RPMI8226 (cell line): ENCODE results near the gene BECN2.

Experiments
- DNase-seq: peaks from one replicate; pipeline ENCODE4 v3.0.0-alpha.2; 2015

The BECN2 gene, protein sequence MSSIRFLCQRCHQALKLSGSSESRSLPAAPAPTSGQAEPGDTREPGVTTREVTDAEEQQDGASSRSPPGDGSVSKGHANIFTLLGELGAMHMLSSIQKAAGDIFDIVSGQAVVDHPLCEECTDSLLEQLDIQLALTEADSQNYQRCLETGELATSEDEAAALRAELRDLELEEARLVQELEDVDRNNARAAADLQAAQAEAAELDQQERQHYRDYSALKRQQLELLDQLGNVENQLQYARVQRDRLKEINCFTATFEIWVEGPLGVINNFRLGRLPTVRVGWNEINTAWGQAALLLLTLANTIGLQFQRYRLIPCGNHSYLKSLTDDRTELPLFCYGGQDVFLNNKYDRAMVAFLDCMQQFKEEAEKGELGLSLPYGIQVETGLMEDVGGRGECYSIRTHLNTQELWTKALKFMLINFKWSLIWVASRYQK

DNA sequence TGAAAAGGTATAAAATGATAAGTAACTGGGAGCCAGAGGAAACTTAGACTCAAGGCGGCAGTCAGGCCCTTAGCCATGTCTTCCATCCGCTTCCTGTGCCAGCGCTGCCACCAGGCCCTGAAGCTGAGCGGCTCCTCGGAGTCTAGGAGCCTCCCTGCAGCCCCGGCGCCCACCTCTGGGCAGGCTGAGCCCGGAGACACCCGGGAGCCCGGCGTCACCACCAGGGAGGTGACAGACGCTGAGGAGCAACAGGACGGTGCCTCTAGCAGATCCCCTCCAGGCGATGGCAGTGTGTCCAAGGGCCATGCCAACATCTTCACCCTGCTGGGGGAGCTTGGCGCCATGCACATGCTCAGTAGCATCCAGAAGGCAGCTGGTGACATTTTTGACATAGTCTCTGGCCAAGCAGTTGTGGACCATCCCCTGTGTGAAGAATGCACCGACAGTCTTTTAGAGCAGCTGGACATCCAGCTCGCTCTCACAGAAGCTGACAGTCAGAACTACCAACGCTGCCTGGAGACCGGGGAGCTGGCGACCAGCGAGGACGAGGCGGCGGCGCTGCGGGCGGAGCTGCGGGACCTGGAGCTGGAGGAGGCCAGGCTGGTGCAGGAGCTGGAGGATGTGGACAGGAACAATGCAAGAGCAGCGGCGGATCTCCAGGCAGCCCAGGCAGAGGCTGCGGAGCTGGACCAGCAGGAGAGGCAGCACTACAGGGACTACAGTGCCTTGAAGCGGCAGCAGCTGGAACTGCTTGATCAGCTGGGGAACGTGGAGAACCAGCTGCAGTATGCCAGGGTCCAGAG is at the start of gene BECN2:
Gene BECN2 (plus strand): TSS at position 76 of the 803 bp plus-strand sequence. CDS start 0 bp downstream, at position 76.
- peak; percentile 36 for DNase-seq

DNA sequence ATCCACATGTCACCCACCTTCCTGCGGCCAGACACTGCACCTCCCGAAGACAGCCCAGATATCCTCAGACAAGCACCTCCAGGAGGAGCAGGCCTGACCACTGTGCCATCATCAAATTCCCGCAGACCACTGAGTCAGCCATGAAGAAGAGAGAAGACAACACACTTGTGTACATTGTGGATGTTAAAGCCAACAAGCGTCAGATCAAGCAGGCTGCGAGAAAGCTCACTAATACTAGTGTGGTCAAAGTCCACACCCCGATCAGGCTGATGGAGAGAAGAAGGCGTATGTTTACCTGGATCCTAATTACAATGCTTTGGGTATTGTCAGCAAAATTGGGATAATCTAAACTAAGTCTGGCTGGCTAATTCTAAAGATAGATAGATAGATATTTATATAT is 41.4 kb upstream of the BECN2 start:
- DNase-seq: no peak

- no peak for DNase-seq
These were observed 40.1 kb upstream of the BECN2 start for GRCh38 chr1:241917487-241917886.

DNA sequence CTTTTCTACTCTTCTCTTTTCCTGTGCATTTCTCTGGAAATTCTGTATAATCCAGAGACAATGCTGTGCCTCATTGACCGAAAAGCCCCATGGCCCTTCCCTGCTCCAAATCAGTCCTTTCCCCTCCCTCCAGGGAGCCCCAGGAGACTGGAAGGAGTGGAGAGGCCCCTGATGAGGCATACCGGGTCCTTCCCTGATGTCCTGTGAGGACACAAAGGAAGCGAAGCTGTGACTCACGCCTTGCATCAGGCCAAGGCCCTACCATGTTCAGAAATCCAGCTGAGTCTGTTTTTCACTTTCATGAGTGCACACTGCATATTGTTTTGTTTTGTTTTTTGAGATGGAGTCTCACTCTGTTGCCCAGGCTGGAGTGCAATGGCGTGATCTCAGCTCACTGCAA is 38.7 kb upstream of the BECN2 start:
- no peak for DNase-seq

DNA sequence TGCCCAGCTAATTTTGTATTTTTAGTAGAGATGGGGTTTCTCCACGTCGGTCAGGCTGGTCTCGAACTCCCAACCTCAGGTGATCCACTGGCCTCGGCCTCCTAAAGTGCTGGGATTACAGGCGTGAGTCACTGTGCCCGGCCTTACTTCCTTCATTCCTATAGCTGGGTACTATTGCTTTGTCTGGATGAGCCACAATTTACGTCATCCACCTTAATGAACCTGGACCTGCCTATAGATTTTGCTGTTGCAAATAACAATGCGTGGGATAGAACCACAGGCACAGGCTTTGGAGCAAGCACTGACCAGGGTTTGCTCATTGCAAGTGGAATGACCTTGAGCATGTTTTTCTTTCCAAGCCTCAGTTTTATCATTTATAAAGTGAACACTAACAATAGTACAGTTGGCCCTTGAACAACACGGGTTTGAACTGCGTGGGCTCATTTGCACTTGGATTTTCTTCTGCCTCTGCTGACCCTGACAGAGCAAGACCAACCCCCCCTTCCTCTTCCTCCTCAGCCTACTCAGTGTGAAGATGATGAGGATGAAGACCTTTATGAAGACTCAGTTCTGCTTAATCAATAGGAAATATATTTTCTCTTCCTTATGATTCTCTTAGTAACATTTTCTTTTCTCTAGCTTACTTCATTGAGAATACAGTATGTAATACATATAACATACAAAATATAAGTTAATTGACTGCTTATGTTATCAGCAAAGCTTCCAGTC is 33.3 kb upstream of the BECN2 start:
- no peak for DNase-seq

DNA sequence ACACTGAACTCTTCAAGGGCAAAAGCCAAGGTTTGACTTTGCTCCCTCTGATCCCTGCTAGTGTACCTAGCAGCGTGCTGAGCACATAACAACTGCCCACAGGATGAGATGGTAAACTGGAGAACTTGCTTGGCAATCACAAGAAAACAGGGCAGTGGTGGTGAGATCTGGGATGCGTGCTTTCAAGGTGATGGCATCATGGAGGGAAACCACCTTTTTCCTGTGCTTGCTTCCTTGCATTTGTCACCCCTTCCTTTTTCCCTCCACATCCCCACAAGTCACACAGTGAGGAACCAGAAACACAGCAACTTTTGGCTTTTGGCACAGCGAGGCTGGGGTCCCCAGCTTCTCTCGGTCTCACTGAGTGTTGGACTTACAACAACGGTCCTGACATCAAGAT is 31.4 kb upstream of the BECN2 start:
- no peak for DNase-seq

DNA sequence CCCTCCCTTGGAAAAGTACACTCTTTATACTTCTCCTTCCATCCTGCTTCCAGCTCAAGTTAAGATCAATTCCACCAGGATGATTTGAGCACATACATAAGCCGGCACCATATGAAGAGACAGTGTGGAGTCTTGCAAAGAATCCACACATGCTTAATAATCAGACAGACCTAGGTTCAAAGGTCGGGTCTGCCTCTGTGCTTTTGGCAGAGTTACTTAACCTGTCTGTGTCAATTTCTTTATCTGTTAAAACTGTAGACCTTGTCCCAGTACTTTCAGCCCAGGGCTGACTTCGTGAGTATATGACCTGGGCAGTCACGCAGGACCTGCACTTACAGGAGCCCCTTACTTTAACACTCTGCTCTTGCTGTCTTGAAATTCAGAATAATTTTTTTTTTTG is 30.2 kb upstream of the BECN2 start:
- no peak for DNase-seq

DNA sequence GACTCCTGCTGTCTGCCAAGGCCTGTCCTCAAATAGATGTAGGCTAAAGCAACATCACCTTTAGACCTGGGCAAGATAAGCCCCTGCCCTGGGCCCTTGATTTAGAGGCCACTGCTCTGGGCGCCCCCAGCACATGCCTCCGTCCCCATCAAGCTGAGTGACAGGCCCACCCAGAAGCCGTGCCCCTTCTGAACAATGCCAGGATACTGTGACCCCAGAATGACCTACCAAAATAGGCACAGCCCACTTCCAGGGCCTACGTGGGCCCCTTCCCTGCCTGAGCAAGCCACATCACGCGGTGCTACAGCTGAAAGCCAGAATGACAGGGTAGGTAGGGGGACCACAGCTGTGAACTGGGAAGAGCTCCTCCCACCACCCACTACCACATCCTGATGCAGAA is 24.7 kb upstream of the BECN2 start:
- DNase-seq: no peak

GRCh38 chr1:241934201-241934848 is 23.2 kb upstream of the BECN2 start:
- DNase-seq: peak; percentile 38

DNA sequence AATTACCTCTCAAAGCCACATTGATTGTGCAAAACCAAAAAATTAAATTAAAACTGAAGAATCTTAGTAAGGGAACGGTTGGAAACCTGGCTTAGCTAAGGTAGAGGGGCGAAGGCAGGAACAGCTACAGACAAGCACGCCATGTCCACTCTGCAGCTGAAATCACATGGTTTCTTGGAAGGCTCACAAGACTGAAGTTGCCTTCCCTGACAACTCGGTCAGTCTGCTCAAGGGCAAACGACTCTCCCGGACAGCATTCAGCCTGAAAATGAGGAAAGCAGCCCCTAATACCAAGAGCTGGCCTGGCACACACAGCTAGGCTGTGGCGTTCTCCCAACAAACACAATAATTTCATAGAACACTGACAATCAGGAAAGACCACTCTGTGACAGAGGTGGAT is 22.7 kb upstream of the BECN2 start:
- DNase-seq: no peak

GRCh38 chr1:241939798-241940197 is 17.8 kb upstream of the BECN2 start:
- no peak for DNase-seq

DNA sequence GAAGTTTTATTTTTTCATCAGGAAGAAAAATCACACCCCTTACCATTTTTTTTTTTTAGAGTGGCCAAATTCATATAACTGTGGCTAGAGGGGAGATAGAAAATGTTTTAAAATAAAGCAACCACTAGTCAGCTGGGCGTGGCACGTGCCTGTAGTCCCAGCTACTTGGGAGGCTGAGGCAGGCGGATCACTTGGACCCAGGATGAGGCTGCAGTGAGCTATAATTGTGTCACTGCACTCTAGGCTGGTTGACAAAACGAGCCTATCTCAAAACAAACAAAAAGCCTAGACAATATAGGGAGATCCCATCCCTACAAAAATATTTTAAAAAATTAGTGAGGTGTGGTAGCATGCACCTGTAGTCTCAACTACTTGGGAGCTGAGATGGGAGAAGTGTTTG is 14.8 kb upstream of the BECN2 start:
- no peak for DNase-seq

GRCh38 chr1:241944300-241944699 is 13.3 kb upstream of the BECN2 start:
- no peak for DNase-seq

DNA sequence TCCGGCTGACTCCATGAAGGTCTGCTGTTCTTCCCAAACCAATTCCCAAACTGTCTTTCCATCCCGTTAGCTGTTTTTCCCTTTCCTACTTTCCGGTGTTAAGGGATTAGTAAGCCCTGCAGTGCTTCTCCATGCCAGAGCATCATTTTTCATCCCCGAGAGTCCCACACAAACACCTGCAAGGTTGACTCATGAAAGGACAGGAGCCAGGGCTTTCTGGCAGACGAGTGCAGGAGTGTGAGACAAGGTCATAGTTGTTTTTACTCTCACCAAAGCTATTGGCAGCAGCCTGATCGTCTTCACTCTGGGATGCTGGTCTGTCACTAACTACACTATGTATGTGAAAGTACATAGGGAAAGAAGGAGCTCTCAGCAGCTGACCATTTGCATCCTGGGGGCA is 10.2 kb upstream of the BECN2 start:
- no peak for DNase-seq

GRCh38 chr1:241950390-241950789 is 7.2 kb upstream of the BECN2 start:
- DNase-seq: no peak

DNA sequence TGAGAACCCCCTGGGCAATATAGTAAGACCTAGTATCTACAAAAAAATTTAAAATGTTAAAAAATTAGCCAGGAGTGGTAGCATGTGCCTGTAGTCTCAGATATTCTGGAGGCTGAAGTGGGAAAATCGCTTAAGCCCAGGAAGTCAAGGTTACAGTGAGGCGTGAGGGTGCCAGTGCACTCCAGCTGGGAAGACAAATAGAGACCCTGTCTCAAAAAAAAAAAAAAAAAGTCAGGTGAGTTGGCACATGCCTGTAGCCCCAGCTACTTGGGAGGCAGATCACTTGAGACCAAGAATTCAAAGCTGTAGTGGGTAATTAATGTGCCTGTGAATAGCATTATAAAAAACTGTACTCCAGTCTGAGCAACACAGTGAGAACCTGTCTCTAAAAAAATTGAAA is 4.6 kb downstream of the BECN2 start:
- no peak for DNase-seq

DNA sequence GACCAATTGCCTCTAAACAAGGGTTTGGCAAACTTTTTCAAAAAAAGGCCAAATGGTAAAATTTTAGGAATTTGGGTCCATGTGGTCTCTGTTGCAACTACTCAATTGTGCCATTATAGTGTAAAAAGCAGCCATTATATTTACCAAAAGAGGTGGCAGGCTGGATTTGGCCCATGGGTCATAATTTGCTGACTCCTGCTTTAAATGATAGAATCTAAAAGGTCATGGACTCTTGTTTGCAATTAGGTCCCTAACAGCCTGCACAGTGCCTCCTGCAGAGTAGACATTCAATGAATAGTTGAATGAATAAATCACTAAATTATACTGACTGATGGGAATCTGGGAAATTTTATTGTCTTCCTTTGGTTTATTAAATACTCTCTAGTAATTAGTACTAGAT is 6.2 kb downstream of the BECN2 start:
- no peak for DNase-seq

- DNase-seq: no peak
These were observed 7.1 kb downstream of the BECN2 start for GRCh38 chr1:241964550-241965282.

DNA sequence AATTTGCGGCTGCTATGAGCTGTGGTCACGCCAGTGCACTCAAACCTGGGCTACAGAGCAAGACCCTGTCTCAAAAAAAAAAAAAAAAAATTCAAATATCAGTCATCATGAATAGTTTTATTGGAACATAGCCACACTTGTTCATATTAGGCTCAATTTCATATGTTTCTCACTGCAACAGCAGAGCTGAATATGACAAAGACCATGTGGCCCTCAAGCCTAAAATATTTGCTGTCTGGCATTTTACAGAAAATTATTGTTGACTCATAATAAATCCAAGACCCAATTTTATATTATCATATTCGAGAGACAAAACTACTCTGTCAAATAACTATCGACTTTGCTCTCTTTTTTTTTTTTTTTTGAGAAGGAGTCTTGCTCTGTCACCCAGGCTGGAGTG is 11.0 kb downstream of the BECN2 start:
- DNase-seq: no peak

DNA sequence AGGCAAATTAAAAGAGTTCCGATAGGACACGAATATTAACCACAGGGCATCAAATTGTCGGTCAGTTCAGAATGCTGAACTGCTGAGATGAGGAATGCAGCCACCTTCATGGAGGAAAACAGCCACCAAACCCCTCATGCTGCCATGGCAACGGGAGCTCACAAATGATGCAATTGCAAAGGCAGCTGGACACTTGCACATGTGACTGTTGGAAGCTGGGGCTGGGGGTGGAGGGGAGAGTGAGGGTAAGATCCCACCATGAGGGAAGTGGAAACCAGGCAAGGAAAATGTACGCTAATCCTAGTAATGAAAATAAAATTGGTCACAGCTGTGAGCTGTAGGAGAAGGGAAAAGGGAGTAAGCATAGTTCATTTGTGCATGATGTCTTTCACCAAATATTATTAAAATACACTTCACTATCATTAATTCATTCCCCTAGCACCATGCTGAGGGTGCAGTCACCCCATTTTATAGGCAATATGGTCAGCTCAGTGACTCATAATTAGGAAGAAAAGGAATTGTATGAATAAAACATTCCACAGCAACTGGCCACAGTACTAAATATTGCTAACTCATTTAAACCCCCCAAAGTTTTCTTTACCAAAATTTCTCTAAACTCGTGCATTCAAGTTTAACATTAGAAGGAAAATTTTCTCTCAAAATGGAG is 15.3 kb downstream of the BECN2 start:
- peak; percentile 26 for DNase-seq

DNA sequence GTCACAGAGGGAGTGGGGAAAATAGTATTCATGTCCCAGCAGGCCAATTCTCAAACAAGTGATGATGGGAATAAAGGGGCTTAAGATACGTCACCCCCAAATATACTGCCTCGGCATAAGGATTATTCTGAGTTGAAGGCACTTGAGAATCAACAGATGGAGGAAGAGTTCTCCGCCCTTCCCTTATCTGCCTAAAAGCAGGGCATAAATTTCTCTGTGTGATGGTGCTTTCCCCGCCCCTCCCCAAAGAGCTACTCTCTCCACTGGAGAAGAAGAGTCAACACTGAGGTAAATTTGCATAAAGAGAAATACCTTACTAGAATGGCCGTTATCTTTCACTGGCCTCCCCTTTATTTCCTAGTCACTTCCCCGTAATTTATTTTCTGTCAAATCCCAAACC is 18.7 kb downstream of the BECN2 start:
- no peak for DNase-seq

- no peak for DNase-seq
These were observed 21.5 kb downstream of the BECN2 start for GRCh38 chr1:241979071-241979470.
